K562 (cell line): ENCODE data around the gene RAB3GAP2. TPM values are rescaled to one million over a fixed set of nuclear protein-coding genes. Genes with fewer than 3 reads are reported as not detected.

ENCODE experiments used
- ARHGAP35 ChIP-seq: fragments of 450-650 bp; IDR thresholded peaks from 2 replicates; pipeline ENCODE4 v1.6.1; 2018; ENCODE audit not compliant: partially characterized antibody
- ATF6 ChIP-seq: sonication (generic); formaldehyde crosslinking; IDR thresholded peaks from 2 replicates; pipeline ENCODE4 v1.4.0; 2020; ENCODE audit warnings: mild to moderate bottlenecking, missing genetic modification reagents
- CGGBP1 ChIP-seq: fragments of 250-450 bp; sonication (Bioruptor Pico); IDR thresholded peaks from 2 replicates; pipeline ENCODE4 v1.9.0; 2021; ENCODE audit warnings: mild to moderate bottlenecking
- FOXJ3 ChIP-seq: sonication (generic); formaldehyde crosslinking; IDR thresholded peaks from 2 replicates; pipeline ENCODE4 v1.4.0; 2020; ENCODE audit warnings: mild to moderate bottlenecking, missing genetic modification reagents
- GMEB1 ChIP-seq: fragments of 250-450 bp; sonication (Bioruptor Pico); IDR thresholded peaks from 2 replicates; pipeline ENCODE4 v1.4.0; 2020; ENCODE audit warnings: mild to moderate bottlenecking
- KLF6 ChIP-seq: fragments of 250-450 bp; sonication (Bioruptor Pico); IDR thresholded peaks from 2 replicates; pipeline ENCODE4 v1.4.0; 2020; ENCODE audit warnings: mild to moderate bottlenecking, moderate library complexity, borderline replicate concordance
- MAX ChIP-seq: sonication (generic); formaldehyde crosslinking; IDR thresholded peaks from 2 replicates; pipeline ENCODE4 v1.9.0; 2022; ENCODE audit warnings: mild to moderate bottlenecking, missing genetic modification reagents
- MLLT1 ChIP-seq, 2 experiments: fragments of 450-650 bp; IDR thresholded peaks; 2 replicates each; pipeline ENCODE4 v1.6.1; 2016
- NFE2 ChIP-seq: IDR thresholded peaks from 2 replicates; pipeline ENCODE4 v1.6.1; 2014; ENCODE audit warnings: antibody characterized with exemption, low read depth
- NR2F6 ChIP-seq: fragments of 450-650 bp; formaldehyde crosslinking; IDR thresholded peaks from 2 replicates; pipeline ENCODE4 v1.4.0; 2020; ENCODE audit warnings: mild to moderate bottlenecking
- RAD51 ChIP-seq: fragments of 450-650 bp; IDR thresholded peaks from 2 replicates; pipeline ENCODE4 v1.7.1; 2016; ENCODE audit warnings: low read depth, mild to moderate bottlenecking, borderline replicate concordance
- RBM34 ChIP-seq: fragments of 200-400 bp; formaldehyde crosslinking; IDR thresholded peaks from 2 replicates; pipeline ENCODE4 v1.6.1; 2018; ENCODE audit warnings: low read length, borderline replicate concordance; ENCODE audit not compliant: insufficient read depth
- SETDB1 ChIP-seq: IDR thresholded peaks from one replicate; pipeline ENCODE4 v1.6.1; 2012; ENCODE audit warnings: low read length, control low read depth, inconsistent platforms
- SMARCC2 ChIP-seq: fragments of 450-650 bp; IDR thresholded peaks from 2 replicates; pipeline ENCODE4 v1.6.1; 2017; ENCODE audit warnings: antibody characterized with exemption, moderate library complexity, mild to moderate bottlenecking, low read depth
- TCF3 ChIP-seq: sonication (generic); formaldehyde crosslinking; IDR thresholded peaks from 2 replicates; pipeline ENCODE4 v1.4.0; 2020; ENCODE audit warnings: mild to moderate bottlenecking, missing genetic modification reagents
- U2AF1 ChIP-seq: fragments of 200-400 bp; formaldehyde crosslinking; optimal IDR thresholded peaks from 2 replicates; pipeline ENCODE3; 2017; ENCODE audit warnings: mild to moderate bottlenecking, low read depth, low read length, moderate library complexity
- ZBTB2 ChIP-seq: fragments of 450-650 bp; IDR thresholded peaks from 2 replicates; pipeline ENCODE4 v1.6.1; 2016; ENCODE audit warnings: antibody characterized with exemption
- ZBTB9 ChIP-seq: fragments of 450-650 bp; formaldehyde crosslinking; IDR thresholded peaks from 2 replicates; pipeline ENCODE4 v1.4.0; 2020; ENCODE audit warnings: mild to moderate bottlenecking, moderate library complexity
- ZEB2 ChIP-seq: fragments of 450-650 bp; IDR thresholded peaks from 2 replicates; pipeline ENCODE4 v1.6.1; 2016
- polyA plus RNA-seq, 8 experiments: library from polyadenylated mRNA; depleted of rRNA in 4 of 8; stranded (reverse) in 5 of 8; unstranded in 3 of 8; fragments of >200 nt; fragmentation: Nextera tagmentation in 2 of 8; fragmentation: Illumina TruSeq in 1 of 8; extraction: Ambion mirVana in 2 of 8; extraction: Trizol in 1 of 8; gene quantifications; 2 replicates each; pipeline versions ENCODE4 v1.2.1 to v1.2.3, GENCODE V29; 2011 to 2014; ENCODE audit warnings: inconsistent platforms in 1 of 8, missing spikeins in 1 of 8
- total RNA-seq, 7 experiments: library from RNA; depleted of rRNA in 6 of 7; stranded (reverse); fragments of >200 nt in 6 of 7; fragmentation: Illumina TruSeq in 2 of 7; extraction: Trizol in 2 of 7; gene quantifications; 2 replicates each; pipeline versions ENCODE4 v1.2.1 to v1.2.3, GENCODE V29; 2011 to 2021; ENCODE audit warnings: low replicate concordance in 1 of 7

RAB3GAP2 gene
- total and polyA plus RNA-seq, 9 of the 15 experiments (the other 6 are each of a cell fraction or from before 2014, with no cell fraction given): 14.1 to 69.1 (median 32.2) TPM

GRCh38 chr1:220272047-220272840, at the start of gene RAB3GAP2 (continued):
- TF ChIP-seq MLLT1 (IDR thresholded peaks at IDR 0.05): peak; percentile 5 to 80; a peak in 3 of 4 replicates
- TF ChIP-seq TCF3 (CRISPR knock-in tag): peak; percentile 9; the same call in 1 of the 2 replicates
- TF ChIP-seq NR2F6 (CRISPR knock-in tag): 0 out of 2 replicates have a peak, but pooled peaks have one; percentile 21
- TF ChIP-seq RBM34: no peak
- no peak for TF ChIP-seq ARHGAP35
- TF ChIP-seq MAX (CRISPR knock-in tag): peak; percentile 97
- TF ChIP-seq GMEB1 (CRISPR knock-in tag): peak; percentile 76
- TF ChIP-seq RAD51: peak; percentile 100
- TF ChIP-seq SMARCC2: no peak
- TF ChIP-seq ZBTB2: peak; percentile 95
- TF ChIP-seq NFE2: no peak
- peak; percentile 60 for TF ChIP-seq SETDB1
- peak; percentile 88; the same call in 1 of the 2 replicates for TF ChIP-seq ATF6 (CRISPR knock-in tag)
- 0 out of 2 replicates have a peak, but pooled peaks have one; percentile 21 for TF ChIP-seq CGGBP1 (CRISPR knock-in tag)
- TF ChIP-seq ZEB2: peak; percentile 26; the same call in 1 of the 2 replicates
- TF ChIP-seq KLF6: peak; percentile 66; the same call in 1 of the 2 replicates
- no peak for TF ChIP-seq U2AF1
- peak; percentile 64; the same call in 1 of the 2 replicates for TF ChIP-seq ZBTB9
- no peak for TF ChIP-seq FOXJ3 (CRISPR knock-in tag)
